Adrenal gland (tissue), 5 donors: ENCODE results near the gene LRRC56.
"Not testable (repeated sequence)": the region's sequence is repeated elsewhere in the genome, so short reads cannot be mapped to it uniquely, and the experiment has no call there.

Source experiments
- CTCF ChIP-seq, 6 experiments: fragments of 450-650 bp in 4 of 6; fragments of 200-600 bp in 2 of 6; sonication (generic) in 1 of 6; IDR thresholded peaks; 1 replicate in 5 of 6; 2 replicates in 1 of 6; pipeline versions ENCODE4 v1.5.1 to v1.8.0; 2016 to 2021; ENCODE audit warnings: antibody characterized with exemption in 6 of 6, mild to moderate bottlenecking in 2 of 6, moderate library complexity in 1 of 6
- POLR2A ChIP-seq, 2 donors: fragments of 450-650 bp; IDR thresholded peaks; one replicate each; pipeline ENCODE4 v1.6.1; 2017; ENCODE audit warnings: antibody characterized with exemption in 2 of 2, mild to moderate bottlenecking in 2 of 2, moderate library complexity in 1 of 2
- donor health status: DM: no; HTN: no; CAD: no.

- not testable (repeated sequence) for TF ChIP-seq POLR2A, CTCF (IDR thresholded peaks at IDR 0.05)
Measured at GRCh38 chr11:574031-574570, 36.8 kb downstream of the LRRC56 start.
